ENCODE results near the gene ZNF644. TPM values are rescaled to one million over a fixed set of nuclear protein-coding genes. Genes with fewer than 3 reads are reported as not detected.

Gene ZNF644
- total RNA-seq, result 90.0 TPM

DNA sequence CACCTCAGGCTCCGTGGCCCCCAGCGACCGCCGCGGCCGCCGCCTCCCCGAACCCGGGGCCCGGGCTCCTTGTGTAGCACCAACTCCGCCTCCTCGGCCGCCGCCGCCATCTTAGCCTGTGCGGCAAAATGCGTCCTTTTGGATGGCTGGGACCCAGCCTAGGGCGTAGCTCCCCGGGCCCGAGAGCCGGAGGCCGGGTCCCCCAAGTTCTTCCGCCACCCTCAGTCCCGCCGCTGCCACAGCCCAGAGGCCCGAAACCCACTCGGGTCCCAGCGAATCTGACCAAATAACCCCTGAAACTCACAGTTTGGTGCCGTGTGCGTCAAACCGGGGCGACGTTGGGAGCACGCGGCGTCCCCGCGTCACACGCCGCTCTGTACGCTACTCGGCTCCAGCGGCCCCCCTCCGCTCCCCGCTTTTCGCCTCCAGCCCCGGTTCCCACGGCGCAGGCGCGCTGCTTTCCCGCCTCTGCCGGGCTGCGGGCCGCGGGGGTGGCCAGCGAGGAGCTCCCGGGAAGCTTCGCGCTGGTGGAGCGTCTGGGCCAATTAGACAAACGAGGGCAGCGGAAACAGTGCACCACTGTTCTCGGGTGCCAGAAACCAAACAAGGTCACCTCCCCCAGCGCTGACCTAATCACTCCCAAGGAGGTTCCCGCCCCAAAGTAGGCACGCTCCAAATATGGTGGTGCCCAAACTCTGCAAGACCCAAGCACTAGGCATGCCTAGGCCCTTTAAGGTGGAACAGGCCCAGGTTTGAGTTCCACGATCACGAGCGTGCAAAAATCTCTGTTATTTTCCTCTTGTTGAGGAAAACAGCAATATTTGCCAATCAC lies at the start of gene ZNF644:
TSS of gene ZNF644 (minus strand) at position 350 of the 832 bp plus-strand sequence. CDS start 39,682 bp downstream, outside the sequence.

All from metanephros (tissue), 1 donor.